PC-9 (cell line): Measurements from ENCODE around the gene SLC25A11. TPM values are rescaled to one million over a fixed set of nuclear protein-coding genes. Genes with fewer than 3 reads are reported as not detected.
"Not testable (repeated sequence)": the region's sequence is repeated elsewhere in the genome, so short reads cannot be mapped to it uniquely, and the experiment has no call there.

ENCODE experiments used
- BruUV-seq: library from RNA; stranded (reverse); fragments of 400-500 nt; replicated peaks from 2 replicates; lab custom pipeline; 2021; lab: Mats Ljungman, UMichigan
- CTCF ChIA-PET: fragments of 300-600 bp; sonication (Branson Sonifier 250); formaldehyde crosslinking; loops from one replicate; lab custom pipeline; 2022; ENCODE audit warnings: antibody characterized with exemption; lab: Charles Lee
- POLR2A ChIA-PET: fragments of 300-600 bp; sonication (Branson Sonifier 250); formaldehyde crosslinking; loops from one replicate; lab custom pipeline; 2022; ENCODE audit warnings: antibody characterized with exemption; ENCODE audit not compliant: unreplicated experiment; lab: Charles Lee
- DNase-seq, 2 experiments: peaks; one replicate each; pipeline versions ENCODE4 v3.0.0 to v3.0.0-alpha.2; 2015 to 2022; ENCODE audit warnings: mixed read lengths in 1 of 2
- H2AFZ ChIP-seq: fragments of 200-600 bp; sonication (generic); 2 replicates; pipeline ENCODE4 v1.8.1; 2017; ENCODE audit warnings: antibody characterized with exemption
- H3F3A ChIP-seq: fragments of 200-600 bp; sonication (generic); 2 replicates; pipeline ENCODE4 v1.8.1; 2017; ENCODE audit warnings: antibody characterized with exemption, mild to moderate bottlenecking, low read depth; ENCODE audit not compliant: insufficient read depth
- H3K27ac ChIP-seq: fragments of 200-600 bp; sonication (generic); 2 replicates; pipeline ENCODE4 v1.6.1; 2016; ENCODE audit warnings: mixed run types
- H3K27me3 ChIP-seq: fragments of 200-600 bp; sonication (generic); 2 replicates; pipeline ENCODE4 v1.6.1; 2016; ENCODE audit warnings: low read depth, mixed run types; ENCODE audit not compliant: insufficient read depth
- H3K36me3 ChIP-seq: fragments of 200-600 bp; sonication (generic); 2 replicates; pipeline ENCODE4 v1.6.1; 2016; ENCODE audit warnings: low read depth, mixed run types
- H3K4me1 ChIP-seq: fragments of 200-600 bp; sonication (generic); replicated peaks from 2 replicates; pipeline ENCODE4 v1.6.1; 2016; ENCODE audit warnings: mixed run types; ENCODE audit not compliant: insufficient read depth
- H3K4me2 ChIP-seq: fragments of 200-600 bp; sonication (generic); 2 replicates; pipeline ENCODE4 v1.6.1; 2017; ENCODE audit warnings: mixed run types
- H3K4me3 ChIP-seq: fragments of 200-600 bp; sonication (generic); 2 replicates; pipeline ENCODE4 v1.6.1; 2016; ENCODE audit warnings: mixed run types
- H3K79me2 ChIP-seq: fragments of 200-600 bp; sonication (generic); 2 replicates; pipeline ENCODE4 v1.6.1; 2017; ENCODE audit warnings: low read depth, mixed run types
- H3K9me2 ChIP-seq: fragments of 200-600 bp; sonication (generic); 2 replicates; pipeline ENCODE4 v1.8.1; 2017; ENCODE audit warnings: mild to moderate bottlenecking; ENCODE audit not compliant: insufficient read depth
- H3K9me3 ChIP-seq: fragments of 200-600 bp; sonication (generic); 2 replicates; pipeline ENCODE4 v1.8.1; 2016; ENCODE audit warnings: low read depth; ENCODE audit not compliant: insufficient read depth
- H4K20me1 ChIP-seq: fragments of 200-600 bp; sonication (generic); 2 replicates; pipeline ENCODE4 v1.8.1; 2017; ENCODE audit not compliant: insufficient read depth
- EZH2 ChIP-seq: fragments of 200-600 bp; sonication (generic); IDR thresholded peaks from 2 replicates; pipeline ENCODE4 v1.8.0; 2017; ENCODE audit warnings: antibody characterized with exemption, low read depth
- intact Hi-C: fragments of 100-400 bp; cut with micrococcal nuclease; formaldehyde crosslinking; loops from one replicate; pipeline ENCODE4 v1.10.0; 2022; ENCODE audit not compliant: unreplicated experiment
- total RNA-seq: library from RNA; stranded (reverse); gene quantifications from 2 replicates; pipeline ENCODE4 v1.2.3, GENCODE V29; 2021
- TF ChIP-seq, protein P1 (sequence below): fragments of 200-600 bp; sonication (generic); conservative IDR thresholded peaks from 2 replicates; pipeline ENCODE4 v1.6.1; 2017; ENCODE audit warnings: mixed run types, antibody characterized with exemption, mild to moderate bottlenecking, moderate library complexity

The SLC25A11 gene
- total RNA-seq, 1 experiment from 2014 or later, result 56.2 TPM

- Histone ChIP-seq H3K9me3 (no peaks in the 10 kb centered on the region), H4K20me1 (no peaks in the 10 kb centered on the region), H3K4me1 (peaks cover 10% of the 10 kb centered on the region), H3K9me2 (no peaks in the 10 kb centered on the region), H2AFZ (no peak overlapping the region), H3K27me3 (no peaks in the 10 kb centered on the region), H3K27ac (no peak overlapping the region), H3F3A (peaks cover 17% of the 10 kb centered on the region; the same call in 1 of the 2 replicates), H3K4me2 (no peak overlapping the region), H3K79me2 (no peaks in the 10 kb centered on the region), H3K36me3 (no peaks in the 10 kb centered on the region), H3K4me3 (no peak overlapping the region)
- DNase-seq, result no peak
- POLR2A ChIA-PET, result interaction anchor here (0.5 to 0.6 kb wide), 4 partner anchors 31 to 314 kb away, joined by 3 to 6 read pairs (median 4); no protein-coding TSS in a partner anchor
- BruUV-seq, result no TSS peak
- CTCF ChIA-PET, result no interaction called here
- intact Hi-C loops, result no loop called here
- TF ChIP-seq EZH2, result no peak
- TF ChIP-seq, protein P1, sequence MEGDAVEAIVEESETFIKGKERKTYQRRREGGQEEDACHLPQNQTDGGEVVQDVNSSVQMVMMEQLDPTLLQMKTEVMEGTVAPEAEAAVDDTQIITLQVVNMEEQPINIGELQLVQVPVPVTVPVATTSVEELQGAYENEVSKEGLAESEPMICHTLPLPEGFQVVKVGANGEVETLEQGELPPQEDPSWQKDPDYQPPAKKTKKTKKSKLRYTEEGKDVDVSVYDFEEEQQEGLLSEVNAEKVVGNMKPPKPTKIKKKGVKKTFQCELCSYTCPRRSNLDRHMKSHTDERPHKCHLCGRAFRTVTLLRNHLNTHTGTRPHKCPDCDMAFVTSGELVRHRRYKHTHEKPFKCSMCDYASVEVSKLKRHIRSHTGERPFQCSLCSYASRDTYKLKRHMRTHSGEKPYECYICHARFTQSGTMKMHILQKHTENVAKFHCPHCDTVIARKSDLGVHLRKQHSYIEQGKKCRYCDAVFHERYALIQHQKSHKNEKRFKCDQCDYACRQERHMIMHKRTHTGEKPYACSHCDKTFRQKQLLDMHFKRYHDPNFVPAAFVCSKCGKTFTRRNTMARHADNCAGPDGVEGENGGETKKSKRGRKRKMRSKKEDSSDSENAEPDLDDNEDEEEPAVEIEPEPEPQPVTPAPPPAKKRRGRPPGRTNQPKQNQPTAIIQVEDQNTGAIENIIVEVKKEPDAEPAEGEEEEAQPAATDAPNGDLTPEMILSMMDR, result no peak
Observed at GRCh38 chr17:4913994-4914393, 25.9 kb downstream of the SLC25A11 start.

DNA sequence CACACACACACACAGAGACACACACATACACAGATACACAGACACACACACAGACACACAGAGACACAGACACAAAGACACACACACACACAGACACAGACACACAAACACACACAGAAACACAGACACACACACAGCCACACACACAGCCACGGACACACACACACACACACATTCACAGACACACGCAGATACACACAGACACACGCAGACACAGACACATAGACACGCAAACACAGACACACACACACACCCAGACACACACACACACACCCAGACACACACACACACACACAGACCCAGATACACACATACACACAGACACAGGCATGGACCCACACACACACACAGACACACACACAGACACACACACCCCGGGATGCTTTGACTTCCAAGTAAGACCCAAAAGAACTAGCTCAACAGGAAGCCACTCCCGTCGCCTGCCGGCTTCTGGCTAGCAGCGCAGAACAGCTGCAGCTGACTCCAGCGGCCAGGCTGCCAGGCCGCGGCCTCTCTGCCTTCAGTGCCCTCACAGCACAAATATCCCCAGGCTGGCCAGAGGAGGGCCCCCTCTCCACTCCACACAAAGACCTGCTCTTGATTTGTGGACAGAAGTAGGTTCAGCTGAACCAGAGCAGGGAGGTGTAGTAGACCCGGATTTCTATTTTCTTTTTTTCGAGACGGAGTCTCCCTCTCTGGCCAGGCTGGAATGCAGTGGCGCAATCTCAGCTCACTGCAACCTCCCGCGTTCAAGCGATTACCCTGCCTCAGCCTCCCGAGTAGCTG, 30.9 kb downstream of the SLC25A11 start:
- peak overlapping the region; percentile 75 for H3K27ac ChIP-seq
- no peaks in the 10 kb centered on the region for H3K36me3 ChIP-seq
- no peaks in the 10 kb centered on the region for H3K27me3 ChIP-seq
- peak overlapping the region; percentile 63 for H3K4me2 ChIP-seq
- intact Hi-C loops, result loop anchor here (1.0 to 10.0 kb wide), 8 partner anchors 30 to 484 kb away; partner anchors contain the start of genes CAMTA2, PFN1 and SPAG7
- CTCF ChIA-PET, result interaction anchor here (0.5 to 1.8 kb wide), 12 partner anchors 25 to 316 kb away, joined by 3 to 16 read pairs (median 4); partner anchors contain the start of genes RNF167, SLC25A11 and SPAG7
- peak; percentile 89 to 96 for DNase-seq
- H3K4me1 ChIP-seq, result peaks cover 16% of the 10 kb centered on the region
- BruUV-seq, result no TSS peak
- POLR2A ChIA-PET, result interaction anchor here (0.5 to 1.9 kb wide), 13 partner anchors 31 to 1527 kb away, joined by 3 to 20 read pairs (median 3); partner anchors contain the start of genes INCA1, RNF167, SLC25A11 and SPAG7
- no peak overlapping the region for H2AFZ ChIP-seq
- no peak overlapping the region for H3K4me3 ChIP-seq
- no peak for TF ChIP-seq EZH2
- TF ChIP-seq, protein P1, result peak; percentile 86
- H3F3A ChIP-seq, result peaks cover 21% of the 10 kb centered on the region; the same call in 1 of the 2 replicates
- no peaks in the 10 kb centered on the region for H4K20me1 ChIP-seq
- H3K9me3 ChIP-seq, result no peaks in the 10 kb centered on the region
- H3K79me2 ChIP-seq, result no peaks in the 10 kb centered on the region
- no peaks in the 10 kb centered on the region for H3K9me2 ChIP-seq

GRCh38 chr17:4908301-4908700, 31.5 kb downstream of the SLC25A11 start:
- CTCF ChIA-PET, result interaction anchor here (0.6 to 1.8 kb wide), 9 partner anchors 32 to 316 kb away, joined by 3 to 16 read pairs (median 6); partner anchors contain the start of genes RNF167, SLC25A11 and SPAG7
- H3K36me3 ChIP-seq, result no peaks in the 10 kb centered on the region
- no peak overlapping the region for H3K4me2 ChIP-seq
- no peaks in the 10 kb centered on the region for H3K9me2 ChIP-seq
- BruUV-seq, result no TSS peak
- no peak overlapping the region for H2AFZ ChIP-seq
- peaks cover 20% of the 10 kb centered on the region for H3K4me1 ChIP-seq
- no peak overlapping the region for H3K4me3 ChIP-seq
- no peak for TF ChIP-seq EZH2
- TF ChIP-seq, protein P1, result no peak
- no peaks in the 10 kb centered on the region for H3K9me3 ChIP-seq
- no peak overlapping the region for H3K27ac ChIP-seq
- peaks cover 23% of the 10 kb centered on the region; the same call in 1 of the 2 replicates for H3F3A ChIP-seq
- no peaks in the 10 kb centered on the region for H3K79me2 ChIP-seq
- intact Hi-C loops, result loop anchor here (2.0 to 10.0 kb wide), 3 partner anchors 40 to 484 kb away; partner anchors contain the start of gene PFN1
- H3K27me3 ChIP-seq, result no peaks in the 10 kb centered on the region
- no peaks in the 10 kb centered on the region for H4K20me1 ChIP-seq
- POLR2A ChIA-PET, result interaction anchor here (0.6 to 1.9 kb wide), 6 partner anchors 32 to 1528 kb away, joined by 3 to 20 read pairs (median 6); partner anchors contain the start of genes RNF167, SLC25A11 and SPAG7
- no peak for DNase-seq

GRCh38 chr17:4906642-4907041, 33.2 kb downstream of the SLC25A11 start:
- CTCF ChIA-PET, result not testable (repeated sequence)

More at GRCh38 chr17:4906642-4907041, 33.2 kb downstream of the SLC25A11 start:
- H3K27me3 ChIP-seq, H2AFZ ChIP-seq, DNase-seq, H4K20me1 ChIP-seq, H3K4me2 ChIP-seq, H3K79me2 ChIP-seq, H3K36me3 ChIP-seq, H3K4me3 ChIP-seq, H3K9me2 ChIP-seq, H3K9me3 ChIP-seq, H3K27ac ChIP-seq, BruUV-seq: not testable (repeated sequence)
- intact Hi-C loops, result loop anchor here (5.0 to 10.0 kb wide), 2 partner anchors 269 to 482 kb away; no protein-coding TSS in a partner anchor
- Histone ChIP-seq H3K4me1 (peaks cover 29% of the 10 kb centered on the region), H3F3A (peaks cover 39% of the 10 kb centered on the region; the same call in 1 of the 2 replicates)
- POLR2A ChIA-PET, result interaction anchor here (0.6 kb wide), 1 partner anchor 187 kb away, joined by 3 read pairs; no protein-coding TSS in a partner anchor
